Fibroblast of lung (primary cell): ENCODE measurements around the gene FNDC3B. TPM values are rescaled to one million over a fixed set of nuclear protein-coding genes. Genes with fewer than 3 reads are reported as not detected.

Experiments
- DNase-seq, 2 donors: peaks; one replicate each; pipeline versions ENCODE4 v3.0.0 to v3.0.0-alpha.2; 2010; ENCODE audit warnings: low read depth in 2 of 2
- H2AFZ ChIP-seq: 2 replicates; pipeline ENCODE4 v1.5.1; 2012; ENCODE audit warnings: low read length, control low read depth, inconsistent platforms
- H3K27ac ChIP-seq: 2 replicates; pipeline ENCODE4 v1.5.1; 2011; ENCODE audit warnings: low read length, control low read depth; ENCODE audit not compliant: insufficient read depth
- H3K27me3 ChIP-seq: 2 replicates; pipeline ENCODE4 v1.5.1; 2011; ENCODE audit warnings: mild to moderate bottlenecking, low read length; ENCODE audit not compliant: control insufficient read depth, insufficient read depth
- H3K36me3 ChIP-seq: 2 replicates; pipeline ENCODE4 v1.5.1; 2011; ENCODE audit warnings: low read length; ENCODE audit not compliant: control insufficient read depth, insufficient read depth
- H3K4me1 ChIP-seq: 2 replicates; pipeline ENCODE4 v1.5.1; 2011; ENCODE audit warnings: low read length; ENCODE audit not compliant: control insufficient read depth, insufficient read depth; ENCODE audit errors: extremely low read depth
- H3K4me2 ChIP-seq: 2 replicates; pipeline ENCODE4 v1.5.1; 2011; ENCODE audit warnings: low read length, control low read depth; ENCODE audit not compliant: insufficient read depth; ENCODE audit errors: extremely low read depth
- H3K4me3 ChIP-seq, 4 experiments: fragments of 200-600 bp in 1 of 4; sonication (generic) in 1 of 4; replicated peaks in 1 of 4; 2 replicates each; pipeline ENCODE4 v1.5.1; 2011 to 2016; ENCODE audit warnings: low read length in 4 of 4, low read depth in 3 of 4, mild to moderate bottlenecking in 3 of 4, control low read depth in 2 of 4, inconsistent platforms in 1 of 4, mixed read lengths in 1 of 4; ENCODE audit not compliant: insufficient read depth in 1 of 4; ENCODE audit errors: control extremely low read depth in 1 of 4
- H3K79me2 ChIP-seq: 2 replicates; pipeline ENCODE4 v1.5.1; 2012; ENCODE audit warnings: mild to moderate bottlenecking, low read length, inconsistent platforms; ENCODE audit not compliant: control insufficient read depth, insufficient read depth
- H3K9ac ChIP-seq: 2 replicates; pipeline ENCODE4 v1.5.1; 2011; ENCODE audit warnings: mild to moderate bottlenecking, low read length, control low read depth; ENCODE audit not compliant: insufficient read depth
- H3K9me3 ChIP-seq: 2 replicates; pipeline ENCODE4 v1.5.1; 2012; ENCODE audit warnings: low read depth, low read length; ENCODE audit not compliant: control insufficient read depth, insufficient read depth
- H4K20me1 ChIP-seq: 2 replicates; pipeline ENCODE4 v1.5.1; 2011; ENCODE audit warnings: low read length; ENCODE audit not compliant: control insufficient read depth, insufficient read depth; ENCODE audit errors: extremely low read depth
- EZH2 ChIP-seq: IDR thresholded peaks from 2 replicates; pipeline ENCODE4 v1.5.1; 2012; ENCODE audit warnings: low read length, control low read depth, mild to moderate bottlenecking; ENCODE audit errors: missing control alignments
- polyA plus RNA-seq, 2 donors: library from polyadenylated mRNA; depleted of rRNA in 1 of 2; stranded (reverse) in 1 of 2; unstranded in 1 of 2; fragments of >200 nt; gene quantifications; 2 replicates each; pipeline ENCODE4 v1.2.1, GENCODE V29; 2011 to 2012; ENCODE audit warnings: missing spikeins in 1 of 2
- total RNA-seq: library from RNA; depleted of rRNA; stranded (reverse); fragments of >200 nt; gene quantifications from 2 replicates; pipeline ENCODE4 v1.2.1, GENCODE V29; 2014
- TF ChIP-seq, protein P1 (sequence below), 2 donors: IDR thresholded peaks in 1 of 2; conservative IDR thresholded peaks in 1 of 2; 1 replicate in 1 of 2; 2 replicates in 1 of 2; pipeline ENCODE4 v1.5.1; 2011 to 2012; ENCODE audit warnings: low read length in 2 of 2, control low read depth in 1 of 2, inconsistent platforms in 1 of 2, low read depth in 1 of 2, mild to moderate bottlenecking in 1 of 2

Gene FNDC3B
- total and polyA plus RNA-seq, 2 donors (not counting 1 experiment from before 2014, with no cell fraction given) = 26.1 to 76.8 TPM

DNA sequence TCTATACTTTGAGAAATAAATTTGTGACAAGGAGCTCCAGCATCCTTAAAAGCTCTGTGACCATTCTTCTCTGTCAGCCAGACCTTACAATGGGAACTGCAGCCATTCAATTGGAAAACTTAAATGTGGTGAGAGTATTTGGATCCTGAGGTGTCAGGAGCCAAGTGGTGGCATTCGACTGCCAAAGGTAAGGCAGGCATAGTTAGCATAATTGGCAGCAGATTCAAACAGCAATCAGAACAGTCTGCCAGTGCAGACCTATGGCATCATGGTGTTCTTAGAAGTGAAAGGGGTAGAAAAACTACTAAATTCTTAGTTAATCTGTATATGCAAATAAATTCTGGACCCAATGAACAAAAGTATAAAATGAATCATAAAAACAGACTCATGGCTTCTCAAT, 18.2 kb upstream of the FNDC3B start:
- H3K79me2 ChIP-seq = no peaks in the 10 kb centered on the region
- no peak overlapping the region for H3K4me2 ChIP-seq
- H4K20me1 ChIP-seq = no peaks in the 10 kb centered on the region
- H3K9me3 ChIP-seq = no peaks in the 10 kb centered on the region
- no peak overlapping the region for H3K4me3 ChIP-seq
- no peak for DNase-seq
- no peak for TF ChIP-seq EZH2
- TF ChIP-seq, protein P1, sequence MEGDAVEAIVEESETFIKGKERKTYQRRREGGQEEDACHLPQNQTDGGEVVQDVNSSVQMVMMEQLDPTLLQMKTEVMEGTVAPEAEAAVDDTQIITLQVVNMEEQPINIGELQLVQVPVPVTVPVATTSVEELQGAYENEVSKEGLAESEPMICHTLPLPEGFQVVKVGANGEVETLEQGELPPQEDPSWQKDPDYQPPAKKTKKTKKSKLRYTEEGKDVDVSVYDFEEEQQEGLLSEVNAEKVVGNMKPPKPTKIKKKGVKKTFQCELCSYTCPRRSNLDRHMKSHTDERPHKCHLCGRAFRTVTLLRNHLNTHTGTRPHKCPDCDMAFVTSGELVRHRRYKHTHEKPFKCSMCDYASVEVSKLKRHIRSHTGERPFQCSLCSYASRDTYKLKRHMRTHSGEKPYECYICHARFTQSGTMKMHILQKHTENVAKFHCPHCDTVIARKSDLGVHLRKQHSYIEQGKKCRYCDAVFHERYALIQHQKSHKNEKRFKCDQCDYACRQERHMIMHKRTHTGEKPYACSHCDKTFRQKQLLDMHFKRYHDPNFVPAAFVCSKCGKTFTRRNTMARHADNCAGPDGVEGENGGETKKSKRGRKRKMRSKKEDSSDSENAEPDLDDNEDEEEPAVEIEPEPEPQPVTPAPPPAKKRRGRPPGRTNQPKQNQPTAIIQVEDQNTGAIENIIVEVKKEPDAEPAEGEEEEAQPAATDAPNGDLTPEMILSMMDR (conservative IDR thresholded peaks at IDR 0.05 in 1 of 2, IDR thresholded peaks at IDR 0.05 in 1 of 2; ENCODE audit: low read depth in 1 of 2, low read length in 2 of 2) = no peak
- no peaks in the 10 kb centered on the region for H3K36me3 ChIP-seq
- no peaks in the 10 kb centered on the region for H3K27me3 ChIP-seq
- H3K9ac ChIP-seq = no peak overlapping the region
- H3K4me1 ChIP-seq = no peaks in the 10 kb centered on the region
- no peak overlapping the region for H2AFZ ChIP-seq
- no peak overlapping the region for H3K27ac ChIP-seq

DNA sequence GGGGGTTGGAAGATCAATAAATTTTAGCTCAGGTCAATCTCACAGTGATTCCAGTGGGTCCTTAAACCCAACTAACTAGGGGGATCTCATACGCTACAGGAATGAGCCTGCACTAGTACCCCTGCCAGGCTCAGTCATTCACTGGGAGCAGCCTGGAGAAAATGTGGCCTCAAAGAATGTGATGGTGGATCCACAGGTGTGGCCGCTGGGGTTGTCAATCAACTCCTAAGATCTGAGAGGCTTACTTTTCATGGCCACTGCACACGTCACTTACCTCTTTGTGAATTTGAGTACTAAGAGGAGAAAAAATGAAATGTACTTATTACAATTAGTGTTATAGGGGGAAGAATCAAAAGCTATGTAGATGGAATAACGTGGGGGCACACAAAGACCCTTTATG, 17.5 kb upstream of the FNDC3B start:
- Histone ChIP-seq H3K36me3 (no peaks in the 10 kb centered on the region), H2AFZ (no peak overlapping the region), H3K9me3 (no peaks in the 10 kb centered on the region), H3K27me3 (no peaks in the 10 kb centered on the region), H3K79me2 (no peaks in the 10 kb centered on the region), H3K27ac (no peak overlapping the region), H3K4me2 (no peak overlapping the region), H3K4me1 (no peaks in the 10 kb centered on the region), H3K9ac (no peak overlapping the region), H3K4me3 (no peak overlapping the region), H4K20me1 (no peaks in the 10 kb centered on the region)
- TF ChIP-seq, protein P1 (conservative IDR thresholded peaks at IDR 0.05 in 1 of 2, IDR thresholded peaks at IDR 0.05 in 1 of 2; ENCODE audit: low read depth in 1 of 2, low read length in 2 of 2) = no peak
- TF ChIP-seq EZH2 = no peak
- no peak for DNase-seq

GRCh38 chr3:172023915-172024314, 15.5 kb upstream of the FNDC3B start:
- Histone ChIP-seq H3K27me3 (no peaks in the 10 kb centered on the region), H3K36me3 (no peaks in the 10 kb centered on the region), H4K20me1 (no peaks in the 10 kb centered on the region), H2AFZ (no peak overlapping the region), H3K9me3 (no peaks in the 10 kb centered on the region), H3K4me1 (no peaks in the 10 kb centered on the region), H3K9ac (no peak overlapping the region), H3K4me3 (no peak overlapping the region), H3K27ac (no peak overlapping the region), H3K79me2 (no peaks in the 10 kb centered on the region), H3K4me2 (no peak overlapping the region)
- no peak for TF ChIP-seq EZH2
- TF ChIP-seq, protein P1 (conservative IDR thresholded peaks at IDR 0.05 in 1 of 2, IDR thresholded peaks at IDR 0.05 in 1 of 2; ENCODE audit: low read depth in 1 of 2, low read length in 2 of 2) = no peak
- no peak for DNase-seq
